MCF 10A (cell line): Measurements from ENCODE around the gene RGL4. TPM values are rescaled to one million over a fixed set of nuclear protein-coding genes. Genes with fewer than 3 reads are reported as not detected.

ENCODE experiments used
- BruUV-seq: library from RNA; stranded (reverse); fragments of 400-500 nt; replicated peaks from 2 replicates; lab custom pipeline; 2021; lab: Mats Ljungman, UMichigan
- CTCF ChIA-PET: fragments of 300-600 bp; sonication (Branson Sonifier 250); formaldehyde crosslinking; extraction: SDS; loops from one replicate; lab custom pipeline; 2021; ENCODE audit warnings: antibody characterized with exemption, inconsistent platforms; lab: Yijun Ruan, JAX
- POLR2A ChIA-PET: fragments of 300-600, 350-650 bp; sonication (Branson Sonifier 250); formaldehyde crosslinking; extraction: SDS; loops from one replicate; lab custom pipeline; 2020; ENCODE audit warnings: antibody characterized with exemption, inconsistent platforms; lab: Yijun Ruan, JAX
- DNase-seq: peaks from one replicate; pipeline ENCODE4 v3.0.0-alpha.2; 2018; ENCODE audit not compliant: unreplicated experiment
- H3K27ac Mint-ChIP-seq: one replicate; pipeline ENCODE4 v1.8.0; 2022; ENCODE audit warnings: mild to moderate bottlenecking, low read depth, mixed read lengths; ENCODE audit not compliant: unreplicated experiment
- H3K27me3 Mint-ChIP-seq: one replicate; pipeline ENCODE4 v1.8.0; 2022; ENCODE audit warnings: mixed read lengths; ENCODE audit not compliant: insufficient read depth, unreplicated experiment
- H3K36me3 Mint-ChIP-seq: one replicate; pipeline ENCODE4 v1.8.0; 2022; ENCODE audit warnings: mild to moderate bottlenecking, moderate library complexity, mixed read lengths; ENCODE audit not compliant: insufficient read depth, unreplicated experiment
- H3K4me1 Mint-ChIP-seq: one replicate; pipeline ENCODE4 v1.8.0; 2022; ENCODE audit warnings: mixed read lengths; ENCODE audit not compliant: insufficient read depth, unreplicated experiment
- H3K4me3 Mint-ChIP-seq: one replicate; pipeline ENCODE4 v1.8.0; 2022; ENCODE audit warnings: mild to moderate bottlenecking, moderate library complexity, mixed read lengths; ENCODE audit not compliant: unreplicated experiment
- H3K9me3 Mint-ChIP-seq: one replicate; pipeline ENCODE4 v1.8.0; 2022; ENCODE audit warnings: mixed read lengths; ENCODE audit not compliant: unreplicated experiment
- CTCF ChIP-seq: fragments of 200-600 bp; IDR thresholded peaks from one replicate; pipeline ENCODE4 v1.8.0; 2022; ENCODE audit warnings: antibody characterized with exemption, mild to moderate bottlenecking; ENCODE audit not compliant: unreplicated experiment
- intact Hi-C: fragments of 100-400 bp; cut with micrococcal nuclease; formaldehyde crosslinking; loops from 2 replicates; pipeline ENCODE4 v1.14.1; 2022
- total RNA-seq: library from RNA; stranded (reverse); gene quantifications from 2 replicates; pipeline ENCODE4 v1.2.3, GENCODE V29; 2022

Gene RGL4
- total RNA-seq, 1 experiment from 2014 or later: not detected

- Mint-ChIP-seq H3K4me3 (no peak overlapping the region), H3K4me1 (no peaks in the 10 kb centered on the region), H3K27ac (no peak overlapping the region), H3K27me3 (no peaks in the 10 kb centered on the region), H3K36me3 (peaks cover 21% of the 10 kb centered on the region), H3K9me3 (no peaks in the 10 kb centered on the region)
- ChIA-PET CTCF (no interaction called here), POLR2A (interaction anchor here (0.9 kb wide), 1 partner anchor 8 kb away, joined by 3 read pairs; no protein-coding TSS in a partner anchor)
- DNase-seq: no peak
- intact Hi-C loops: no loop called here
- TF ChIP-seq CTCF: no peak
- no TSS peak for BruUV-seq
These were observed 4.3 kb downstream of the RGL4 start for GRCh38 chr22:23695141-23695540.

- TF ChIP-seq CTCF: no peak
- POLR2A ChIA-PET: interaction anchor here (0.9 kb wide), 1 partner anchor 9 kb away, joined by 3 read pairs; no protein-coding TSS in a partner anchor
- Mint-ChIP-seq H3K4me1 (no peaks in the 10 kb centered on the region), H3K27ac (peak overlapping the region; percentile 65), H3K36me3 (peaks cover 25% of the 10 kb centered on the region), H3K4me3 (no peak overlapping the region), H3K9me3 (no peaks in the 10 kb centered on the region), H3K27me3 (no peaks in the 10 kb centered on the region)
- DNase-seq: no peak
- intact Hi-C loops: no loop called here
- CTCF ChIA-PET: no interaction called here
- no TSS peak for BruUV-seq
These were observed 4.9 kb downstream of the RGL4 start for GRCh38 chr22:23695571-23696325.

- intact Hi-C loops: no loop called here
- H3K27me3 Mint-ChIP-seq: no peaks in the 10 kb centered on the region
- H3K9me3 Mint-ChIP-seq: no peaks in the 10 kb centered on the region
- POLR2A ChIA-PET: no interaction called here
- no peak for DNase-seq
- BruUV-seq: no TSS peak
- no peak overlapping the region for H3K4me3 Mint-ChIP-seq
- TF ChIP-seq CTCF: no peak
- H3K36me3 Mint-ChIP-seq: peaks cover 30% of the 10 kb centered on the region
- peak overlapping the region; percentile 65 for H3K27ac Mint-ChIP-seq
- CTCF ChIA-PET: no interaction called here
- H3K4me1 Mint-ChIP-seq: no peaks in the 10 kb centered on the region
These were observed 5.6 kb downstream of the RGL4 start for GRCh38 chr22:23696326-23696851.

- Mint-ChIP-seq H3K27me3 (no peaks in the 10 kb centered on the region), H3K9me3 (no peaks in the 10 kb centered on the region), H3K36me3 (peaks cover 39% of the 10 kb centered on the region), H3K27ac (no peak overlapping the region), H3K4me3 (no peak overlapping the region), H3K4me1 (no peaks in the 10 kb centered on the region)
- no peak for DNase-seq
- no peak for TF ChIP-seq CTCF
- BruUV-seq: no TSS peak
- ChIA-PET POLR2A (no interaction called here), CTCF (interaction anchor here (0.6 kb wide), 1 partner anchor 193 kb away, joined by 3 read pairs; no protein-coding TSS in a partner anchor)
- intact Hi-C loops: no loop called here
These were observed 6.5 kb downstream of the RGL4 start for GRCh38 chr22:23697031-23697970.
